Measurements from ENCODE around the gene RUNX1. TPM values are rescaled to one million over a fixed set of nuclear protein-coding genes. Genes with fewer than 3 reads are reported as not detected.

Gene RUNX1
- total and polyA plus RNA-seq, 2 of the 13 experiments (the other 11 are each of a cell fraction or from before 2014, with no cell fraction given) = 5.4 to 6.4 TPM

- TF ChIP-seq ZNF513 (CRISPR knock-in tag; conservative IDR thresholded peaks at IDR 0.05) (no peak), KDM1A (CRISPR knock-in tag; IDR thresholded peaks at IDR 0.05) (no peak), ZNF790 (CRISPR knock-in tag; IDR thresholded peaks at IDR 0.05; ENCODE audit: borderline replicate concordance) (no peak), TERF1 (CRISPR knock-in tag; IDR thresholded peaks at IDR 0.05) (no peak), ZNF572 (CRISPR knock-in tag; IDR thresholded peaks at IDR 0.05) (0 out of 2 replicates have a peak, but pooled peaks have one; percentile 60), ONECUT2 (CRISPR knock-in tag; IDR thresholded peaks at IDR 0.05) (no peak), KDM5B (CRISPR knock-in tag; IDR thresholded peaks at IDR 0.05; ENCODE audit: borderline replicate concordance) (peak; percentile 52; the same call in 1 of the 2 replicates), PAXIP1 (CRISPR knock-in tag; conservative IDR thresholded peaks at IDR 0.05) (0 out of 2 replicates have a peak, but pooled peaks have one; percentile 13), EED (CRISPR knock-in tag; IDR thresholded peaks at IDR 0.05) (peak; percentile 66; the same call in 1 of the 2 replicates), YY1 (IDR thresholded peaks at IDR 0.05; ENCODE audit: insufficient read depth, insufficient replicate concordance, low read depth, low read length) (no peak), ZSCAN30 (CRISPR knock-in tag; IDR thresholded peaks at IDR 0.05) (no peak), CREB3 (CRISPR knock-in tag; IDR thresholded peaks at IDR 0.05) (no peak), ASH2L (IDR thresholded peaks at IDR 0.05; ENCODE audit: insufficient read length, low read depth, low read length) (peak; percentile 85), HNRNPLL (IDR thresholded peaks at IDR 0.05; ENCODE audit: low read depth, low read length, poor library complexity, severe bottlenecking) (peak; percentile 71), ZNF674 (CRISPR knock-in tag; IDR thresholded peaks at IDR 0.05; ENCODE audit: low read depth) (no peak), ZNF747 (CRISPR knock-in tag; IDR thresholded peaks at IDR 0.05; ENCODE audit: borderline replicate concordance) (no peak), ZFP82 (CRISPR knock-in tag; IDR thresholded peaks at IDR 0.05; ENCODE audit: borderline replicate concordance) (no peak), NFKBIZ (CRISPR knock-in tag; IDR thresholded peaks at IDR 0.05) (no peak), NAIF1 (CRISPR knock-in tag; IDR thresholded peaks at IDR 0.05; ENCODE audit: borderline replicate concordance) (peak; percentile 17; the same call in 1 of the 2 replicates), CBX2 (IDR thresholded peaks at IDR 0.05; ENCODE audit: low read depth, low read length) (no peak), CBX2 (CRISPR knock-in tag; IDR thresholded peaks at IDR 0.05; ENCODE audit: low read depth) (no peak), MLLT10 (CRISPR knock-in tag; IDR thresholded peaks at IDR 0.05) (no peak)
These were observed 162.6 kb downstream of the RUNX1 start (continued) for GRCh38 chr21:34886240-34887104.

Measured in HepG2 (cell line).